AG04450 (cell line): Measurements from ENCODE around the gene ENC1. TPM values are rescaled to one million over a fixed set of nuclear protein-coding genes. Genes with fewer than 3 reads are reported as not detected.

ENCODE experiments used
- CTCF ChIA-PET: fragments of 300-600, 350-600 bp; formaldehyde crosslinking; extraction: SDS; loops from one replicate; lab custom pipeline; 2022; ENCODE audit warnings: antibody characterized with exemption, inconsistent platforms; lab: Charles Lee
- POLR2A ChIA-PET: fragments of 350-600 bp; formaldehyde crosslinking; extraction: SDS; loops from one replicate; lab custom pipeline; 2021; ENCODE audit warnings: antibody characterized with exemption, inconsistent platforms; lab: Yijun Ruan, JAX
- DNase-seq: peaks from one replicate; pipeline ENCODE4 v3.0.0-alpha.2; 2011; ENCODE audit warnings: low read depth, low spot score
- H3K27ac ChIP-seq: one replicate; pipeline ENCODE4 v1.5.1; 2012; ENCODE audit warnings: low read depth, low read length, control low read depth
- H3K27me3 ChIP-seq: one replicate; pipeline ENCODE4 v1.6.0; 2012; ENCODE audit warnings: low read length; ENCODE audit not compliant: control insufficient read depth, insufficient read depth
- H3K4me3 ChIP-seq: 2 replicates; pipeline ENCODE4 v1.5.1; 2011; ENCODE audit warnings: mild to moderate bottlenecking, low read depth, low read length, control low read depth
- H3K9me3 ChIP-seq: 2 replicates; pipeline ENCODE4 v1.5.1; 2012; ENCODE audit warnings: low read length; ENCODE audit not compliant: control insufficient read depth, insufficient read depth
- CTCF ChIP-seq: IDR thresholded peaks from 2 replicates; pipeline ENCODE4 v1.5.1; 2011; ENCODE audit warnings: low read depth, low read length, control low read depth, inconsistent platforms
- polyA plus RNA-seq: library from polyadenylated mRNA; depleted of rRNA; stranded (reverse); fragments of >200 nt; gene quantifications from 2 replicates; pipeline ENCODE4 v1.2.3, GENCODE V29; 2011

The ENC1 gene
- polyA plus RNA-seq, 1 experiment, result 19.3 TPM

GRCh38 chr5:74626386-74627222 lies 13.9 kb downstream of the ENC1 start:
- Histone ChIP-seq H3K4me3 (no peak overlapping the region), H3K27me3 (no peaks in the 10 kb centered on the region), H3K9me3 (no peaks in the 10 kb centered on the region), H3K27ac (no peak overlapping the region)
- ChIA-PET CTCF (interaction anchor here (1.0 kb wide), 1 partner anchor 14 kb away, joined by 3 read pairs; the partner anchor contains the start of gene ENC1), POLR2A (no interaction called here)
- DNase-seq, result no peak
- no peak for TF ChIP-seq CTCF

DNA sequence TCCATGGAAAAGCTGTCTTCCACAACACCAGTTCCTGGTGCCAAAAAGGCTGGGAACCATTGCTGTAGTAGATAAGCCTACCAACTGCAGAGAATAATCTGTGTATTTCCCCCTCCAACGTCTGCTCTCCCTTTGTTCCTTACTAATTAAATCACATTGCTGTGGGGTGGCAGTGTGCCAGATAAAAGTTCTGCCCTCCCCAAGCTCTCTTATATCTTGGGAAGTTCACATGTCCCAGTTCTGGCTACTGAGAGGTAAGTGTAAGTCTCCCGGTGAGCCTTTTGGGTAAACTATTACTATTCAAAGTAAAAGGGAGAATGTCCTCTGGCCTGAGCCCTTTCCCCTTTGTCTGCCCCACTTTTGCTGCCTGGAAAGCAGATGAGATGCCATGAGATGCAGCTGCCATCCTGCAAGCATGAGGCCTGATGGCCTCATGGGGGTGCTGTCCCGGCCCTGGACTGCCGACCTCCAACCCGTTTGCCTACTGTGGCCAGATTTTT lies 14.7 kb downstream of the ENC1 start:
- Histone ChIP-seq H3K4me3 (no peak overlapping the region), H3K9me3 (no peaks in the 10 kb centered on the region), H3K27ac (no peak overlapping the region), H3K27me3 (no peaks in the 10 kb centered on the region)
- DNase-seq, result no peak
- CTCF ChIA-PET, result no interaction called here
- no peak; the same call in 1 of the 2 replicates for TF ChIP-seq CTCF
- POLR2A ChIA-PET, result no interaction called here

DNA sequence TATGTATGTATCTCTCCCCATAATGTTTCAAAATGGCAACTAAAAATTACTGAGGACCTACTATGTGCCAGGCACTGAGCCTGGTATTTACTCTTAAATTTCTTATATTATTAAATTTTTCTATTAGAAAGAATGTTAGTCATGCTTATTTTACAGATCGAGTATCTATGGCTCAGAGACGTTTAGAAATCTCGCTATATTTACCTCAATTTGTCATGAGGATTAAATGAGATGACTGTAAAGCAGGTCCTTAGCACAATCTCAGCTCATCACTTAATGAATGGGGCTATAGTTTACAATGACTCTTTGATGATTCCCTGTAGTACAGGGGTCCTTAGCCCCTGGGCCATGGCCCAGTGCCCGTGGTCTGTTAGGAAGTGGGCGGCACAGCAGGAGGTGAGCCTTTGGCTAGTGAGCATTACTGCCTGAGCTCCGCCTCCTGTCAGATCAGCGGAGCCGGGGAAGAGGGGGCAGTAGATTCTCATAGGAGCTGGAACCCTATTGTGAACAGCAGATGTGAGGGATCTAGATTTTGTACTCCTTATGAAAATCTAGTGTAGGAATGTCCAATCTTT lies 15.5 kb downstream of the ENC1 start:
- CTCF ChIA-PET, result no interaction called here
- DNase-seq, result no peak
- POLR2A ChIA-PET, result no interaction called here

GRCh38 chr5:74624501-74624900 lies 16.0 kb downstream of the ENC1 start:
- no peak for DNase-seq
- H3K27ac ChIP-seq, result no peak overlapping the region
- H3K9me3 ChIP-seq, result no peaks in the 10 kb centered on the region
- H3K4me3 ChIP-seq, result no peak overlapping the region
- CTCF ChIA-PET, result no interaction called here
- no peak for TF ChIP-seq CTCF
- POLR2A ChIA-PET, result no interaction called here
- H3K27me3 ChIP-seq, result no peaks in the 10 kb centered on the region

More for the DNA sequence above, 15.5 kb downstream of the ENC1 start:
- Histone ChIP-seq H3K27ac (no peak overlapping the region), H3K4me3 (no peak overlapping the region), H3K27me3 (no peaks in the 10 kb centered on the region), H3K9me3 (no peaks in the 10 kb centered on the region)
- TF ChIP-seq CTCF, result no peak
